Hepatocyte (in vitro differentiated cells): ENCODE data around the gene CDK6.
"Not testable (repeated sequence)": the region's sequence is repeated elsewhere in the genome, so short reads cannot be mapped to it uniquely, and the experiment has no call there.

Experiments
- EZH2 ChIP-seq: fragments of 200-600 bp; sonication (generic); IDR thresholded peaks from 2 replicates; pipeline ENCODE4 v1.6.1; 2016; ENCODE audit warnings: antibody characterized with exemption, mild to moderate bottlenecking, borderline replicate concordance
- EZH2phosphoT487 ChIP-seq: fragments of 200-600 bp; sonication (generic); IDR thresholded peaks from one replicate; pipeline ENCODE4 v1.6.1; 2018; ENCODE audit warnings: antibody characterized with exemption, mild to moderate bottlenecking, low read depth, moderate library complexity; ENCODE audit not compliant: unreplicated experiment, severe bottlenecking
- TF ChIP-seq, protein P1 (sequence below): fragments of 200-600 bp; sonication (generic); IDR thresholded peaks from 2 replicates; pipeline ENCODE4 v1.5.1; 2016; ENCODE audit warnings: antibody characterized with exemption, mild to moderate bottlenecking; ENCODE audit not compliant: poor library complexity

DNA sequence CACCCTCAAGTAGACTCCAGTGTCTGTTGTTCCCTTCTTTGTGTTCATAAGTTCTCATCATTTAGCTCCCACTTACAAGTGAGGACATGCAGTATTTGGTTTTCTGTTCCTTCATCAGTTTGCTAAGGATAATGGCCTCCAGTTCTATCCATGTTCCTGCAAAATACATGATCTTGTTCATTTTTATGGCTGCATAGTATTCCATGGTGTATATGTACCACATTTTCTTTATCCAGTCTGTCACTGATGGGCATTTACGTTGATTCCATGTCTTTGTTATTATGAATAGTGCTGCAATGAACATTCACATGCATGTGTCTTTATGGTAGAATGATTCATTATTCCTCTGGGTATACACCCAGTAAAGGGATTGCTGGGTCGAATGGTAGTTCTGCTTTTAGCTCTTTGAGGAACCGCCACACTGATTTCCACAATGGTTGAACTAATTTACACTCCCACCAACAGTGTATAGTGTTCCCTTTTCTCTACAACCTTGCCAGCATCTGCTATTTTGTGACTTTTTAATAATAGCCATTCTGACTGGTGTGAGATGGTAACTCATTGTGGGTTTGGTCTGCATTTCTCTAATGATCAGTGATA lies 79.0 kb downstream of the CDK6 start:
- not testable (repeated sequence) for TF ChIP-seq EZH2, EZH2phosphoT487
- TF ChIP-seq, protein P1, sequence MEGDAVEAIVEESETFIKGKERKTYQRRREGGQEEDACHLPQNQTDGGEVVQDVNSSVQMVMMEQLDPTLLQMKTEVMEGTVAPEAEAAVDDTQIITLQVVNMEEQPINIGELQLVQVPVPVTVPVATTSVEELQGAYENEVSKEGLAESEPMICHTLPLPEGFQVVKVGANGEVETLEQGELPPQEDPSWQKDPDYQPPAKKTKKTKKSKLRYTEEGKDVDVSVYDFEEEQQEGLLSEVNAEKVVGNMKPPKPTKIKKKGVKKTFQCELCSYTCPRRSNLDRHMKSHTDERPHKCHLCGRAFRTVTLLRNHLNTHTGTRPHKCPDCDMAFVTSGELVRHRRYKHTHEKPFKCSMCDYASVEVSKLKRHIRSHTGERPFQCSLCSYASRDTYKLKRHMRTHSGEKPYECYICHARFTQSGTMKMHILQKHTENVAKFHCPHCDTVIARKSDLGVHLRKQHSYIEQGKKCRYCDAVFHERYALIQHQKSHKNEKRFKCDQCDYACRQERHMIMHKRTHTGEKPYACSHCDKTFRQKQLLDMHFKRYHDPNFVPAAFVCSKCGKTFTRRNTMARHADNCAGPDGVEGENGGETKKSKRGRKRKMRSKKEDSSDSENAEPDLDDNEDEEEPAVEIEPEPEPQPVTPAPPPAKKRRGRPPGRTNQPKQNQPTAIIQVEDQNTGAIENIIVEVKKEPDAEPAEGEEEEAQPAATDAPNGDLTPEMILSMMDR = not testable (repeated sequence)
